Thoracic aorta endothelial cell (primary cell): Measurements from ENCODE around the gene LRRC40. TPM values are rescaled to one million over a fixed set of nuclear protein-coding genes. Genes with fewer than 3 reads are reported as not detected.

Experiments used
- small RNA-seq: library from RNA; depleted of rRNA; stranded (forward); fragments of <200 nt; gene quantifications from one replicate; pipeline ENCODE3, GENCODE V24; 2012
- total RNA-seq: library from RNA; depleted of rRNA; stranded (reverse); fragments of >200 nt; gene quantifications from 2 replicates; pipeline ENCODE4 v1.2.3, GENCODE V29; 2012

LRRC40 gene
- 52.9 and 55.3 TPM in 2 replicates for total RNA-seq

DNA sequence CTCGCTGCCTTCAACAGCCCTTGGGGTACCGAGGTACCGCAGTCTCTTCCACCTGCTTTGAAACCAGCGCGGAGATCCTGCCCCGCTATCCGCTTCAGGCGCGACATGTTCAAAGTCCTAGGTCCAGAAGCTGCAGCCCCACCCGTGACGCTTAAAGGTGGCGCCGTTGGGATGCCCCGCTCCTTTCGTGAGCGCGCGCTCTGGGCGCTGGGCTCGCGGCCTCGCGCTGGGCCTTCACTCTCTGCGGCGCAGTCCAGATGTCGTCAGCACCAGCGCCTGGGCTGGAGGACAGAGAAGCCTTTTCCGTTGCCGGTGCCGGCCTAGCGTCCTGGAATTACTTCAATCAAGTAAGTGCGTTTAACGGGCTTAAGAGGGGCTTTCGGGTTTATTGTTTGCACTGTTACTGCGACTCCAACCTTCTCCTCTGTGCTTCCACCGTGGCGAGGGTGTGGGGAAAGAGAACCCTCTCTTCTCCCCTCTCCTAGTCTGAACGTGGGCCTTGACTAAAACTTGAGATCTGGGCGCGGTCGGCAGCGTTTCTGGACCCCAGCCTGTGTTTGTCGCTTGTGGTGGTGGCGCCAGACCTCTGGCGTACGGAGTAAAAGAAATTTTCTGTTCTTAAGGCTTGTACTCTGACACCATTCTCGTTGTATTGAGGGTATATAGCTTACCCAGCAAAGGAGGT is at the start of gene LRRC40:
LRRC40 (minus strand) TSS at position 146 of the 685 bp plus-strand sequence; CDS start at position 107, 39 bp downstream.

DNA sequence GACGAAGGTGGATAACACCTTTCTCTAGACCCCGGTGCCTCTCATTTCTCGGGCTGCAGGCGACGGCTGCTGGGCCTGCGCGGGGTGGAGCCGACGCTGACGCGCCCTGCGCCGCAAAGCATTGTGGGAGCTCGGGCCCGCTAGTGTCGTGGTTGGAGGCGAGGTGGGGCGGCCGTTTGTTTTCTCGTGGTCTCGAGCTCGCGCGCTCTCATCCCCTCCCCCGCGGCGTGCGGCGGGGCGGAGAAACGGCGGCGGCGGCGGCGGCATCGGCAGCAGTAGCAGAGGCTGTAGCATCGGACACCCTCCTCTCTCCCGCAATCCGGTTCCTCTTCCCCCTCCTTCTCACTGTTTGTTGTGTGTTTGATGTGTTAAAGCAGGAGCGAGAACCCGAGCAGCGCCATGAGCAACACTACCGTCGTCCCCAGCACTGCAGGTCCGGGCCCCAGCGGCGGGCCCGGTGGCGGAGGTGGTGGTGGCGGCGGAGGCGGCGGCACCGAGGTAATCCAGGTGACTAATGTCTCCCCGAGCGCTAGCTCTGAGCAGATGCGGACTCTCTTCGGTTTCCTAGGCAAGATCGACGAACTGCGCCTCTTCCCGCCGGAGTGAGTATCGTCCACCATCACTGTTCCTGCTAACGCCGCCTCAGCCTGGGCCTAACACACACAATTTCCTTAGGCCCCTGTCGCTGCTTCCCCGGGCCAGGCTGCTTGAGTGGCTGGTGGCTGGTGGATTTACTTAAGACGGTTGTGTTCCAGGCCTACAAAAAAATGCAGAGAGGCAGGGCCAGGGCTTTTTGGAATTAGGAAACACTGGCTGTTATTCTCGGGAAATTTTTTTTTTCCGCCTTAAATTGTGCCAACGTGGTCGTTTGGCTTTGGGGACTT is 16.1 kb upstream of the LRRC40 start, which contains the start of gene SRSF11:
SRSF11 (plus strand) TSS at position 143 of the 884 bp plus-strand sequence; CDS start at position 400, 257 bp downstream.

Small RNA genes within 50 kb of the gene (small RNA-seq; reads per million reads assigned to genes)
- not detected for gene RN7SL242P

Other genes with a start within 250 kb of the LRRC40 start
- gene SRSF11, start 15.8 kb upstream of the LRRC40 start, total RNA-seq, result 205 and 228 TPM in 2 replicates
- 33.5 and 34.7 TPM in 2 replicates for gene ANKRD13C, start 149.1 kb upstream of the LRRC40 start, total RNA-seq
- gene CTH, start 205.7 kb upstream of the LRRC40 start, total RNA-seq, result 3.6 and 4.5 TPM in 2 replicates